H1 (cell line): ENCODE measurements around the gene STAU1. TPM values are rescaled to one million over a fixed set of nuclear protein-coding genes. Genes with fewer than 3 reads are reported as not detected.

ENCODE experiments used
- ASH2L ChIP-seq: fragments of 200-600, 300-600 bp; sonication (generic); IDR thresholded peaks from one replicate; pipeline ENCODE4 v1.7.1; 2017; ENCODE audit warnings: low read length
- GTF2F1 ChIP-seq: IDR thresholded peaks from 2 replicates; pipeline ENCODE4 v1.6.1; 2012; ENCODE audit warnings: low read depth, low read length, improper control_type of control experiment, borderline replicate concordance
- POU5F1 ChIP-seq: IDR thresholded peaks from 2 replicates; pipeline ENCODE4 v1.6.1; 2011; ENCODE audit warnings: low read depth, mild to moderate bottlenecking, low read length, moderate library complexity
- RAD21 ChIP-seq, 2 experiments: IDR thresholded peaks in 1 of 2; conservative IDR thresholded peaks in 1 of 2; 2 replicates each; pipeline ENCODE4 v1.6.1; 2011; ENCODE audit warnings: low read depth in 2 of 2, low read length in 2 of 2, improper control_type of control experiment in 1 of 2, inconsistent platforms in 1 of 2, mild to moderate bottlenecking in 1 of 2, moderate library complexity in 1 of 2
- RFX5 ChIP-seq: IDR thresholded peaks from 2 replicates; pipeline ENCODE4 v1.6.1; 2011; ENCODE audit warnings: low read depth, low read length, improper control_type of control experiment, borderline replicate concordance
- polyA plus RNA-seq, 7 experiments: library from polyadenylated mRNA; depleted of rRNA in 3 of 7; stranded (reverse) in 5 of 7; unstranded in 2 of 7; fragments of >200 nt in 5 of 7; fragments of 200-250 nt in 2 of 7; gene quantifications; 1 replicate in 5 of 7; 2 replicates in 1 of 7; 4 replicates in 1 of 7; pipeline versions ENCODE4 v1.2.1 to v1.2.3, GENCODE V29; 2011 to 2013; ENCODE audit warnings: missing spikeins in 2 of 7, mixed read lengths in 2 of 7
- total RNA-seq: library from RNA; stranded (reverse); fragmentation: NEBNext Ultra II Directional; extraction: Animal tissue kit (Norgen Biotek cat#: 25700); gene quantifications from 2 replicates; pipeline ENCODE4 v1.2.1, GENCODE V29; 2021
- TF ChIP-seq, protein P1 (sequence below): fragments of 300-600 bp; sonication (generic); IDR thresholded peaks from 2 replicates; pipeline ENCODE4 v1.7.1; 2012; ENCODE audit warnings: low read length, moderate library complexity, mild to moderate bottlenecking, inconsistent platforms; ENCODE audit not compliant: insufficient replicate concordance

STAU1 gene
- total and polyA plus RNA-seq, 2 of the 8 experiments (the other 6 are each of a cell fraction or from before 2014, with no cell fraction given): 41.4 to 107 TPM

DNA sequence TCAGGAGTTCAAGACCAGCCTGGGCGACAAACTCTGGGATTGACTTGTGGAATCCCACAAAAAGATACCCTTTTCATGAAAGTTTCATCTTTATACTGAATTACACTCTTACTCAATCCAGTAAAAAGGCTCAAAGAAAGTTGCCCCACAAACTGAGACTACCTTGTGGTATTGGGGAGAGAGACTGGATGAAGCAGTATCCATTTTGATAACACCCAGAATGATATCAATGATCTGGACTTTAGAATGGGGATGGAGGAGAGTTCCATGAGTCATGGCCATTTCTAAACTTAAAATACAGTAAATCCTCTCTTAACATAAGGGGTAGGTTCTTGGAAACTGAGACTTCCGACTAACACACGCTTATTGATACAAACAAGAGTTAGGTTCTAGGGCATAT lies 4.7 kb downstream of the STAU1 start (continued):
- TF ChIP-seq, protein P1, sequence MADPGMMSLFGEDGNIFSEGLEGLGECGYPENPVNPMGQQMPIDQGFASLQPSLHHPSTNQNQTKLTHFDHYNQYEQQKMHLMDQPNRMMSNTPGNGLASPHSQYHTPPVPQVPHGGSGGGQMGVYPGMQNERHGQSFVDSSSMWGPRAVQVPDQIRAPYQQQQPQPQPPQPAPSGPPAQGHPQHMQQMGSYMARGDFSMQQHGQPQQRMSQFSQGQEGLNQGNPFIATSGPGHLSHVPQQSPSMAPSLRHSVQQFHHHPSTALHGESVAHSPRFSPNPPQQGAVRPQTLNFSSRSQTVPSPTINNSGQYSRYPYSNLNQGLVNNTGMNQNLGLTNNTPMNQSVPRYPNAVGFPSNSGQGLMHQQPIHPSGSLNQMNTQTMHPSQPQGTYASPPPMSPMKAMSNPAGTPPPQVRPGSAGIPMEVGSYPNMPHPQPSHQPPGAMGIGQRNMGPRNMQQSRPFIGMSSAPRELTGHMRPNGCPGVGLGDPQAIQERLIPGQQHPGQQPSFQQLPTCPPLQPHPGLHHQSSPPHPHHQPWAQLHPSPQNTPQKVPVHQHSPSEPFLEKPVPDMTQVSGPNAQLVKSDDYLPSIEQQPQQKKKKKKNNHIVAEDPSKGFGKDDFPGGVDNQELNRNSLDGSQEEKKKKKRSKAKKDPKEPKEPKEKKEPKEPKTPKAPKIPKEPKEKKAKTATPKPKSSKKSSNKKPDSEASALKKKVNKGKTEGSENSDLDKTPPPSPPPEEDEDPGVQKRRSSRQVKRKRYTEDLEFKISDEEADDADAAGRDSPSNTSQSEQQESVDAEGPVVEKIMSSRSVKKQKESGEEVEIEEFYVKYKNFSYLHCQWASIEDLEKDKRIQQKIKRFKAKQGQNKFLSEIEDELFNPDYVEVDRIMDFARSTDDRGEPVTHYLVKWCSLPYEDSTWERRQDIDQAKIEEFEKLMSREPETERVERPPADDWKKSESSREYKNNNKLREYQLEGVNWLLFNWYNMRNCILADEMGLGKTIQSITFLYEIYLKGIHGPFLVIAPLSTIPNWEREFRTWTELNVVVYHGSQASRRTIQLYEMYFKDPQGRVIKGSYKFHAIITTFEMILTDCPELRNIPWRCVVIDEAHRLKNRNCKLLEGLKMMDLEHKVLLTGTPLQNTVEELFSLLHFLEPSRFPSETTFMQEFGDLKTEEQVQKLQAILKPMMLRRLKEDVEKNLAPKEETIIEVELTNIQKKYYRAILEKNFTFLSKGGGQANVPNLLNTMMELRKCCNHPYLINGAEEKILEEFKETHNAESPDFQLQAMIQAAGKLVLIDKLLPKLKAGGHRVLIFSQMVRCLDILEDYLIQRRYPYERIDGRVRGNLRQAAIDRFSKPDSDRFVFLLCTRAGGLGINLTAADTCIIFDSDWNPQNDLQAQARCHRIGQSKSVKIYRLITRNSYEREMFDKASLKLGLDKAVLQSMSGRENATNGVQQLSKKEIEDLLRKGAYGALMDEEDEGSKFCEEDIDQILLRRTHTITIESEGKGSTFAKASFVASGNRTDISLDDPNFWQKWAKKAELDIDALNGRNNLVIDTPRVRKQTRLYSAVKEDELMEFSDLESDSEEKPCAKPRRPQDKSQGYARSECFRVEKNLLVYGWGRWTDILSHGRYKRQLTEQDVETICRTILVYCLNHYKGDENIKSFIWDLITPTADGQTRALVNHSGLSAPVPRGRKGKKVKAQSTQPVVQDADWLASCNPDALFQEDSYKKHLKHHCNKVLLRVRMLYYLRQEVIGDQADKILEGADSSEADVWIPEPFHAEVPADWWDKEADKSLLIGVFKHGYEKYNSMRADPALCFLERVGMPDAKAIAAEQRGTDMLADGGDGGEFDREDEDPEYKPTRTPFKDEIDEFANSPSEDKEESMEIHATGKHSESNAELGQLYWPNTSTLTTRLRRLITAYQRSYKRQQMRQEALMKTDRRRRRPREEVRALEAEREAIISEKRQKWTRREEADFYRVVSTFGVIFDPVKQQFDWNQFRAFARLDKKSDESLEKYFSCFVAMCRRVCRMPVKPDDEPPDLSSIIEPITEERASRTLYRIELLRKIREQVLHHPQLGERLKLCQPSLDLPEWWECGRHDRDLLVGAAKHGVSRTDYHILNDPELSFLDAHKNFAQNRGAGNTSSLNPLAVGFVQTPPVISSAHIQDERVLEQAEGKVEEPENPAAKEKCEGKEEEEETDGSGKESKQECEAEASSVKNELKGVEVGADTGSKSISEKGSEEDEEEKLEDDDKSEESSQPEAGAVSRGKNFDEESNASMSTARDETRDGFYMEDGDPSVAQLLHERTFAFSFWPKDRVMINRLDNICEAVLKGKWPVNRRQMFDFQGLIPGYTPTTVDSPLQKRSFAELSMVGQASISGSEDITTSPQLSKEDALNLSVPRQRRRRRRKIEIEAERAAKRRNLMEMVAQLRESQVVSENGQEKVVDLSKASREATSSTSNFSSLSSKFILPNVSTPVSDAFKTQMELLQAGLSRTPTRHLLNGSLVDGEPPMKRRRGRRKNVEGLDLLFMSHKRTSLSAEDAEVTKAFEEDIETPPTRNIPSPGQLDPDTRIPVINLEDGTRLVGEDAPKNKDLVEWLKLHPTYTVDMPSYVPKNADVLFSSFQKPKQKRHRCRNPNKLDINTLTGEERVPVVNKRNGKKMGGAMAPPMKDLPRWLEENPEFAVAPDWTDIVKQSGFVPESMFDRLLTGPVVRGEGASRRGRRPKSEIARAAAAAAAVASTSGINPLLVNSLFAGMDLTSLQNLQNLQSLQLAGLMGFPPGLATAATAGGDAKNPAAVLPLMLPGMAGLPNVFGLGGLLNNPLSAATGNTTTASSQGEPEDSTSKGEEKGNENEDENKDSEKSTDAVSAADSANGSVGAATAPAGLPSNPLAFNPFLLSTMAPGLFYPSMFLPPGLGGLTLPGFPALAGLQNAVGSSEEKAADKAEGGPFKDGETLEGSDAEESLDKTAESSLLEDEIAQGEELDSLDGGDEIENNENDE: no peak
- no peak for TF ChIP-seq GTF2F1
- TF ChIP-seq ASH2L: no peak
- TF ChIP-seq RFX5: no peak
- no peak for TF ChIP-seq POU5F1
- no peak for TF ChIP-seq RAD21 (IDR thresholded peaks at IDR 0.05 in 1 of 2, conservative IDR thresholded peaks at IDR 0.05 in 1 of 2; ENCODE audit: low read depth in 2 of 2, low read length in 2 of 2)
- TF ChIP-seq, all 59 proteins: peak for 0
